Activated gamma-delta T cell treated with anti-CD3 and anti-CD28 coated beads, Interleukin-2, amount 50 U/mL, for 16 hours (primary cell): ENCODE measurements around the gene FCHSD2.
"Not testable (repeated sequence)": the region's sequence is repeated elsewhere in the genome, so short reads cannot be mapped to it uniquely, and the experiment has no call there.

Experiments
- DNase-seq: peaks from one replicate; pipeline ENCODE4 v3.0.0-alpha.2; 2020; ENCODE audit warnings: low read depth

Gene FCHSD2

DNA sequence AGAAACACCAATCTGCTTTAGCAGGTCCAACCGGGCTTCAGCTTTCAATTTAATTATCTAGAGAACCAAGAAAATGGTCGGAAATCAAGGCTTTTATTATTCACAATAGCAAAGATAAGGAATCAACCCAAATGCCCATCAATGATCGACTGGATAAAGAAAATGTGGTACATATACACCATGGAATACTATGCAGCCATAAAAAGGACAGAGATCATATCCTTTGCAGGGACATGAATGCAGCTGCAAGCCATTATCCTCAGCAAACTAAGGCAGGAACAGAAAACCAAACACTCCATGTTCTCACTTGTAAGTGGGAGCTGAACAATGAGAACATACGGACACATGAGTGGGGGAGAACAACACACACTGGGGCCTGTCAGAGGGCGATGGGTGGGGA lies 274.1 kb downstream of the FCHSD2 start:
- DNase-seq = no peak

DNA sequence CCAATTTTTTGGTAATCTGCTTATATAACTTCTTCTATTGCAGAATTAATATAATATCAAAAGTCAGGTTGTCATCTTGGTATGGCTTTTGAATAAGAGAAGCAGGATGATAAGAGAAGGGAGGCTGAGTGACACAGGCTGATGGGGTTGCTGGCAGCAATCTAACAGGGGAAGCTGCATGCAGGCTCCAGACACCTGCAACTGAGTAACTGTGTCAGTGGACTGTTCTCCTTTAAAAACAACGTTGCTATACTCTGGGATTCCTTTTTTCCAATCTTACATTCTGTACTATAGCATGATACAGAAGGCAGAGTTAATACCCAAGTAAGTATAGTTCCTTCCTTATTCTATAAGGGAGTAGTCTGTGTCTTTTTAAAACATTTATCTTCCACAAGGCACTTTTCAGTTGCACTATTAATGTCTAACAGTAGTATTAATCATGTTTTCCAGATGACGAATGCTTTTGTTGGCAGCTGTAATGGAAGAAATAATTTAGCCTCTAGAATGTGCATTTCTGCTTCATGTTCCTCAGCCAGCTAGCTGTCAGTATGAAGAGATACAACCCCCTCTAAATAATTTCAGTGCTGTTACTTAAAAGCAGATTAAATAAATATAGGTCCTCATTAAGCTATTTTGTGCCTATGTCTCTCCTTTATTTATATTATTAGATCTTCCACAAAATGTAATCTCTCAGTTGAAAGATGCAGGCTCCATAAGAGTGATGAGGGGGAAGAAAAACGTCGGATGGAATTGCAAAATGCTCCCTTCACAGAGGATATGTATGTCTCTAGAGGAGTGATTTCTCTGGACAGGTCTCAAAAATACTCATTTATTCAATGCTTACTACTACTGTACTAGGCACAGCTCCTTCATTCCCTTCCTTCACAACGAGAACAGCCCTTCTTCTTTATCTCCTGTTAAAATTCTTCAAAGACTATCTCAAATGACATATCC lies 277.1 kb downstream of the FCHSD2 start:
- no peak for DNase-seq

DNA sequence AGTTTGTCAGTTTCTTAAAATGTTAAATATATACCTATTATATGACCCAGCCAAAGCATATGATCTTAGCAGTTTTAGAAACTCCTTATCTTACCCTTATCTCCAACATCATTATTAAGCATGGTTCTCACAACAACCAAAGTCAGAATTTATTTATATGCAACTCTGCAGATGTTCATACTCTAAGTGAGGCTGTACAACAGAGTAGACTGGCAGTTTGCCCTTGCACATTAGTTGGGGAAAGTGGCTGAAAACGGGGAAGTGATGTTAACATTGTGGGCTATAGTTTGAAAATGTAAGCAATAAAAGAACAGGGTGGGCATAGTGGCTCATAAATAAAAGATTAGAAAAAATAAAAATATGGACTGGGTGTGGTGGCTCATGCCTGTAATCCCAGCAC lies 278.2 kb downstream of the FCHSD2 start:
- no peak for DNase-seq

DNA sequence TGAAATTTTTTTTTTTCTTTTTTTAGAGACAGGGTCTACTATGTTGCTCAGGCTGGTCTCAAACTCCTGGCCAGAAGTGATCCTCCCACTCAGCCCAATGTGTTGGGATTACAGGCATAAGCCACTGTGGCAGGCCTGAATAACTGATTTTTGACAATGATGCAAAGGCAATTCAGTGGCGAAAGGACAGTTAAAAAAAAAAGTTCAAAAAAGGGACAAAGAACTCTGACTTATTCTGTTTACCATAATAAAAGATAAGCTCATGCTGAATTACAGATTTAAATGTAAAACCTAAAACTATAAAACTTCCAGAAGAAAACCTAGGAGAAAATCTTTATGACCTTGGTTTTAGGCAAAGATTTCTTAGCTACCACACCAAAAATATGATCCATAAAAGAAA lies 279.0 kb downstream of the FCHSD2 start:
- no peak for DNase-seq

DNA sequence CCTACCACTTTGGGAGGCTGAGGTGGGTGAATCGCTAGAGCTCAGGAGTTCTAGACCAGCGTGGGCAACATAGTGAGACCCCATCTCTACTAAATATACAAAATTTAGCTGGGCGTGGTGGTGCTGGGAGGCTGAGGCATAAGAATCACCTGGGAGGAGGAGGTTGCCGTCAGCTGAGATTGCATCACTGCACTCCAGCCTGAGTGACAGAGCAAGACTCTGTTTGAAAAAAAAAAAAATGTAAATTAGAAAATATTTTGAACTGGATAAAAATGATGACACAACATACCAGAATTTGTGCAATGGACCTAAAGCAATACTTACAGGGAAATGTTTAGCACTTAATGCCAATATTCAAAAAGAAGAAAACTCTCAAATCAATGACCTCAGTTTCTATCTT lies 281.5 kb downstream of the FCHSD2 start:
- DNase-seq = no peak

DNA sequence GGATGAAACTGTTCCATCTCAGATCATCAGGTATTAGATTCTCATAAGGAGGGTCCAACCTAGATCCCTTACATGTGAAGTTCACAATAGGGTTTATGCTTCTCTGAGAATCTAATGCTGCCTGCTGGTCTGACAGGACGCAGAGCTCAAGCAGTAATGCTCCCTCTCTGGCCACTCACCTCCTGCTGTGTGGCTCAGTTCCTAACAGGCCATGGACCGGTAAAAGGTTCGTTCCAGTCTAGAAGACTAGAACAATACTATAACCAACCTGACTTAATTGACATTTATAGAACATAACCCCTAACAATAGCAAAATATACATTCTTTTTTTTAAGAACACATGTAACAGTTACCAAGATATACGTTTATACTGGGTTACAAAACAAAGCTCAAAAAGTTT lies 282.1 kb downstream of the FCHSD2 start:
- no peak for DNase-seq

DNA sequence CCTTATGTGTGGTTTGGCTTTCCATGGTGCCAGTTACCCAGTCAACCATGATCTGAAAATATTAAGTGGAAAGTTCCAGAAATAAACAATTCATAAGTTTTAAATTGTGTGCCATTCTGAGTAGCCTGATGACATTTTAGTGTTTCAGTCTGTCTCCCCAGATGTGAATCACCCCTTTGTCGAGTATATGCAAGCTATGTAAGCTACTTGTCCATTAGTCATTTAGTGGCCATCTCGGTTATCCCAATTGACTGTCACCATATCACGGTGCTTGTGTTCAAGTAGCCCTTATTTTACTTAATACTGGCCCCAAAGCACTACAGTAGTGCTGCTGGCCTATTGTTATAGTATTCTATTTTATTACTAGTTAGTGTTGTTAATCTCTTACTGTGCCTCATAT lies 283.0 kb downstream of the FCHSD2 start:
- DNase-seq = no peak

DNA sequence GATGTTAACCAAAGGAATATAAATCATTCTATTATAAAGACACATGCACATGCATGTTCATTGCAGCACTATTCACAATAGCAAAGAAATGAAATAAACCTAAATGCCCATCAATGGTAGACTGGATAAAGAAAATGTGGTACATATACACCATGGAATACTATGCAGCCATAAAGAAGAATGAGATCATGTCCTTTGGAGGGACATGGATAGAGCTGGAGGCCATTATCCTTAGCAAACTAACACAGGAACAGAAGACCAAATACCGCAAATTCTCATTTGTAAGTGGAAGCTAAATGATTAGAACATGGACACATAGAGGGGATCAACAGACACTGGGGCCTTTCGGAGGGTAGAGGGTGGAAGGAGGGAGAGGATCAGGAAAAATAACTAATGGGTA lies 283.9 kb downstream of the FCHSD2 start:
- DNase-seq = not testable (repeated sequence)

DNA sequence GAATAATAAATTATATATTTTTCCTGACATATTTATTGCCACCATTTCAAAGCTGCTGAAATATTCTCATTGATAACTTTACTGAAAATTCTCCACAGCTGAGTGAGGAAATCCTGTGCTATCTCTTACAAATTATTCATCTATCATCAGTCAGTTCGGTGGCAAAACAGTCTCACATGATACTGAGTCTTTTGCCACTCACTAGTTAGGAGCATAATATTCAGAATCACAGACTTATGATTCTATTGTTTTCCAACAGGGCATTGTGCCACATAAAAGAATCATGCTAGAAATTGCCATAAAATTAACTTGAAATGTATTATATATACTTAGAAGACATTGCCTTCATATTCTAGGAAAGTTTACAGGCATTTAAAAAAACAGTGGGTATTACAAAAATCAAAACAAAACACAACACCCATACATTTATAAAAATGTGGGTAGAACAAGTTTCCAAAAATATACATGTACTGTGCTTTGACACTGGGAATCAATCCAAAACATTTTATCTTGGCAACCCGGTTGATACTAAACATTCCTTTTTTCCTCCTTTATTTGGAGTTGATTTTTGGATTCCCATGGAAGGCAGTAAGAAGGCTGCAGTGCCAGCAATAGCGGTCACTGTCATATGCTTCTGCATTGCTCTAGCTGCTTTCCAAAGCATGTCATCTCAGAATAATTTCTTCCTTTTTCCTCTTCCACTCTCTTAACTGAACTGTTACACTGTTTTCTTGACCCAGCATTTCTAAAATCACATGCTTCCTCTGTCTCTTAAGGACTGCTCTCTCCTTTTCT lies 285.4 kb downstream of the FCHSD2 start:
- DNase-seq = no peak

DNA sequence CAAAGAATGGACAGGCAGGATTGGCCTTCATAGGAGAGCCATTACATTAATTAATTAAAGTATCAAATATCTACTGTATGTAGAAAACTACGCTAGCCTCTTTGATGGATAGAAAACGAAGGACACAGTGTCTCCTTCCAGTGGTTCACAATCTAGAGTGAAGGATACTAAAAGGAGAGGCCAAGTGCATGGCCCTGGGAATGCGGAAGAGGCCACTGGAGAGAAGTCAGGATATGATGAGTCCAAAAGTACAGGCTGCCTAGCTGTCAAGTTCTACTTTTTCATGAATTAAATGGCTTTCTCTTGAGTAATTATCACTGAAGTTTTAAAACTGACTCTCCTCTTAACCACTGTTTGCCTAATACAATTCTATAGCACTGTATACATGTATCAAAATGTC lies 286.1 kb downstream of the FCHSD2 start:
- DNase-seq = no peak

DNA sequence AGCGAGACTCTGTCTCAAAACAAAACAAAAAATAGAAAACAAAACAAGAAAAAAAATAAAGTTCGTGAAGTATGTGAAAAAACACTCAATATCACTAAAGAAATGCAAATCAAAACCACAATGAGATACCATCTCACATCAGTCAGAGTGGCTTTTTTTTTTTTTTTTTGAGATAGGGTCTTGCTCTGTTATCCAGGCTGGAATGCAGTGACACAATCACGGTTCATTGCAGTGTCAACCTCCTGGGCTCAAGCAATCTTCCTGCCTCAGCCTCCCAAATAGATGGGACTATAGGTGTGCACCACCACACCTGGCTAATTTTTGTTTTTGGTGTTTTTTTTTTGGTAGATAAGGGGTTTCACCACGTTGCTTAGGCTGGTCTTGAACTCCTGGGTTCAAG lies 290.4 kb downstream of the FCHSD2 start:
- no peak for DNase-seq

DNA sequence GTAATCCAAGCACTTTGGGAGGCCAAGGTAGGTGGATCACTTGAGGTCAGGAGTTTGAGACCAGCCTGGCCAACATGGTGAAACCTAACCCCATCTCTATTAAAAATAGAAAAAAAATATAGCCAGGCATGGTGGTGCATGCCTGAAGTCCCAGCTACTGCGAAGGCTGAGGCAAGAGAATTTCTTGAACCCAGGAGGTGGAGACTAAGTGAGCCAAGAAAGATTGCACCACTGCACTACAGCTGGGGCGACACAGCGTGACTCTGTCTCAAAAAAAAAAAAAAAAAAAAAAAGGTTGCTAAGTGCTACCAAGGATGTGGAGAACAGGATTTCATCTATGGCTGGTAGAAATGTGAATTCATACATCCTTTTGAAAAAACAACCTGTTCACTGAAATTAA lies 291.3 kb downstream of the FCHSD2 start:
- no peak for DNase-seq

DNA sequence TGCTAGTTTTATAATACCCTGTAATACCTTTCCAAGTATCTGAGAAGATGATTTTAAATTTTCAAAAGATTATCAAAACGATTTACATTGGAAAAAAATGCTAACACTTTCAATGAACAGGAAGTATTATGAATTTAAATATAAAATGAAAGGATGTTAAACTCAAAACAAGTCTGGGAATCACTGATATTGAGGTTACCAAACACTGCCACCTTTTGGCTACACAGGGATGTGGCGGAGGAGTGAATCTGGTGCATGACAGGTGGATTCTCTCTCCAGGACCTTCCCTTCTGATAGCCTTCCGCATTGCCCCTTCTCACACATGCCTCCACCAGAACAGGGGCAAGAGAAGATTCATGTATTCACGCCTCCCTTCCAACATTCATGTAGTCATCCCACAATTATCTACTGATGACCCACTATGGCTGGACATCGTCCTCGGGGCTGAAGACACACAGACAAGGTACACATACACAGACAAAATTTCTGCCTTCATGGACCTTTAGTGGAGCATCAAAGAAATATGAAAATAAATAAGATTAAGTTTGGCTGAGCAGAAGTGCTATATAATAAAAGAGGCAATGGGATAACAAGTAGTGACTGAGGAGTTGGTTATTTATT lies 293.2 kb downstream of the FCHSD2 start:
- DNase-seq = no peak

DNA sequence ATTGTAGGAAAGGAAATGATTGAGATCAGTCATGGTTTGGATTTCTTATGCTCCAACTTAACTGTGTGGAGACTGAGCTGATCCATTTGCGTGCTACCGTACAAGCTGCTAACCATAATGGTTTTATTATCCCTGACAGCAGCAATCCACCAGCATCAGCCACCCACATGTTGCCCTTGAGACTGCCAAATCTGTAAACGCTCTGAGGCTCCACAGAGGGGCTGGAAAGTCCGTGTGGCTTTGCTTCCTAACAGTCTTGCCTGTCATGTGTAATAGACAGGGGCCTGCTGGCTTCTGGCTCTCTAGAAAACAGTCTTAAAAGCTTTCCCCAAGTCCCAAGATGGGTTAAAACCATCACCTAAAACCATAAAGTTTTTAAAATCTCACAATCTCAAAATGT lies 297.8 kb downstream of the FCHSD2 start:
- no peak for DNase-seq

DNA sequence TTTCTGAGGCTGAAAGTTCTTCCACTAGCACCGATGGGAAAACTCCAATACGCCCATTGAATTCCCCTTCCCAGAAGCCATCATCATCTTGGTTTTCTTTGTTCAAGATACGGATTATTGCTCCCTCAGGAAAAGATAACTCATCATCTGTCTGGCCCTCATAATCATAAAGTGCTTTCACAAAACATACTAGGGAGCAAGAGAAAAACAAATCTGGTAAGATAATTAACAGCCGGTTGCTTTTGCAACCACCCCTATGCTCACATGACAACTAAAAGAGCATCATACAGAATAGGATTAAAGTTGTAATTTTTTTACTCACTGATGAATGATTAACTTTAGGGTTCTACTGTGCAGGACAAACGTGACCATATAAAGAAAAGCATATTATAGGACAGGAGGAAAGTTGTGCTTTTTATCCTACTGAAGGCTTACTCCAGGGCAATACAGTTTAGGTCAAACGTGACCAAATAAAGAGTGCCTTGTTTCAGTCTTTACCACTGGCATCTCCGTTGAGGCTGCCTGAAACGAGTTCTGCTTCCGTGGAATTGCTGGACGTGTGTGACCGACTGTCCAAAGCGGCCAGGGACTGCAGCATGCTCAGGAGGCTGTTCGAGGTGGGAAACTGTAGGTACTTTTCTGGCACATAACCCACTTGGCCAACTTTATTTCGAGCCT lies 299.3 kb downstream of the FCHSD2 start:
- DNase-seq = no peak

DNA sequence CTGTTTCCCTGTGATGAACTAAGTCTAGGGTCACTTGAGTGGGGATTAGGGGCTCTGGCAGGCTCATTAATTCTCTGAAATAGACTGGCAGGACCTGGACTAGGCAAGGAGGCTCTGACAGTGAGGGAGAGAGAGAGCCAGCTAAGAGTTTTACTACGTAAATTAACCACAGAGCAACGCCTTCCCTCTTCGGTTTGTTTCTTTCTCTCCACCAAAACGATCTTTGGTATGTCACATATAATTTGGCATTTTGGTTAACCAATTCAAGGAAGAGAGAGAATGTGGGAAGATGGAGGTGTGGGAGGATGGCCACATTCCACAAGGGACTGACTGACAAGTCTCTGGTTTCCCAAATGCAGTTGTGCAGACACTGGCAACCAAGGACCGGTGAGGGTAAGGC lies 300.0 kb downstream of the FCHSD2 start:
- no peak for DNase-seq

DNA sequence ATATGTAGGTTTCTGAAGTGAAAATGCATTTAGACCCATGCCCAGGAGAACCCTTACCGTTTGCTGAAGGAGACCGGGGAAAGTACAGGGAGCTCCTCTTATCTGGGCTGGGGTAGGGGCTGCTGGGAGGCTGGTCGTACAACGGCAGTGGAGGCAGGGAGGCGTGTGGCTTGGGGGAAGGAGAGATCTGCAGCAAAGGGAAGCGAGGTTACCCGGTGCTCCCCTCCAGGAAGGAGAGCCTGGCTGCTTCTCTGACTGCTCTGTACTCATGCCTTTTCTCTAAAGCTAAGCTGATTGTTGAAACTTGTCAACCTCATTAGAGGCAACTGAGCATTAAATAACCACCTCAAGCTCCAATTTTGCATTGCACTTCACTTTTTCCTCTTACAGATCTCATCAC lies 300.7 kb downstream of the FCHSD2 start:
- no peak for DNase-seq

DNA sequence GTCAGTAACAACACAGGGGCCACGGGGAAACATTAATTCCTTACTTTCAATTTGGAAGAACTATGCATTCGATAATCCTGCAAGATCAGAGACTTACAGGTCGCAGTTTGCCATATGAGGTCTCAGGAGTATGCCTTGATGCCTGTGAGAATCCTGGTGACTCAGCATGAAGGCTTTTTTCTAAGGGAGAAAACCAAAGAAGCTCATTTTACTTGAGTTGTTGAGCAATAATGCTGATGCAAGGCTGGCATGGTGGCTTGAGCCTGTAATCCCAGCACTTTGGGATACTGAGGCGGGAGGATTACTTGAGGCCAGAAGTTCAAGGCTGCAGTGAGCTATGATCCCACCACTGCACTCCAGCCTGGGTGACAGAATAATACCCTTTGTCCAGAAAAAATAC lies 301.3 kb downstream of the FCHSD2 start:
- no peak for DNase-seq

DNA sequence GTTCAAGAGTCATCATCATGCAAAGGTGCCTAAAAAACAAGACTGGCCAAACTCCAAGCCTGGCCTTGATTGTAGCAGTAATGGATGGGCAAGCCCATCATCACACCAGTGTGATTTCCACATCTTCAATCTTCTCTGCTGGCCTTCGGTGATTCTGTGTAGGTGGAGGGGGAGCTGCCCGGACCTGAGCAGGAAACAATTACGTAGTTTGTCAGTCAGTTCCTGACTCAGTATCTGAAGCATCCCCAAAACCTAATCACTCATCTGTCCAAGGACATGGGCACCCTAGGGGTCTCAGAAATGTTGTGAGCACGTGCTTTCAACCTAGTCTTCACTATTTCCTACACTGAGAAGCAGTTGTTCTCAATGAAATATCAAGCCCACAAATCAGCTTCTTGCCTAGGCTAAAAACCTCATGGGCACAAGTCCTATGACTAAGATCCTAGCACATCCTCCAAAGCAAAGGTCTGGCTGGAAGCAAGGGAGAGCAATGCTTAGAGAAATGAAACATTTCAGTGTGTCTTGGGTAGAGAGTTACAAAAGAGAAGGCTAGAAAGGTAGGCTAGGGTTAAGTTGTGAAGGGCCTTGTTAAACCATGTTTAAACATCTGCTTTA lies 303.3 kb downstream of the FCHSD2 start:
- DNase-seq = no peak

DNA sequence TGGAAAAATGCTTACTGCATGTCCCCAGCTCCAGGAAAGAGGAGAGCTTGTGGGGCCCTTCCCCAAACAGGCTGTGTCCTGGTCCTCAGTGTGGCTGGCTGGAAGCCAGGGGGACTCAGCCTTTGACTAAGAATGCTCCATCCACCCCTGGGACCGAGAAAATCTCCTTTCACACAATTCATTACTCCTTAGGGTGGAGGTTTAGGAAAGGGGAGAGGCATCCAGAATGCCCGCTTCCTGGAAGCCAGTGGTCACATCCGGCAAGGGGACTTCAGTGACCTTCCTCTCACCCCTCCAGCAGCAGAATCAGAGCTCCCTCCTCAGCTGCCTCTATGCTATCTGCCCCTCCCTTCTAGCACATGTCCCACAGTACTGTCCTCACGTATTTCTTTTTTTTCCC lies 306.0 kb downstream of the FCHSD2 start:
- DNase-seq = no peak

DNA sequence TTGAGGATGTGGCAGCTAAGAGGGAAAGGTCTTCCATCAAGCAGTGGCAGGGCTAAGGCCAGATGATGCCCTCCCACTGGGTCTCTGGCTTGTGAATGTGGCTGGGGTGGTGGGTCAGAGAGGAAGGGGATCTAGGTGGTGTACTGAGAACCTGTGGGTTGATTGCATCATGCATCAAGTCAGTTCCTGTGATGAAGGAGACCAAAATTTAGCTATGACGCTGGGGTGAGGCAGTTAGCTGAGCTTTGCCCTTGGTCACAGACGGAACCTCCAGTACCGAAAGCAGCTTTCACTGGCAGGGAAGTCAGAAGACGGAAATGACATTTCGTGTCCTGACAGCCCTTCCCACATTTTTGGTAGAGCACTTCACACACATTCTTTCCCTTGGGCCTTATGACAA lies 307.2 kb downstream of the FCHSD2 start:
- no peak for DNase-seq
